Measurements from ENCODE around the gene CD37.

DNA sequence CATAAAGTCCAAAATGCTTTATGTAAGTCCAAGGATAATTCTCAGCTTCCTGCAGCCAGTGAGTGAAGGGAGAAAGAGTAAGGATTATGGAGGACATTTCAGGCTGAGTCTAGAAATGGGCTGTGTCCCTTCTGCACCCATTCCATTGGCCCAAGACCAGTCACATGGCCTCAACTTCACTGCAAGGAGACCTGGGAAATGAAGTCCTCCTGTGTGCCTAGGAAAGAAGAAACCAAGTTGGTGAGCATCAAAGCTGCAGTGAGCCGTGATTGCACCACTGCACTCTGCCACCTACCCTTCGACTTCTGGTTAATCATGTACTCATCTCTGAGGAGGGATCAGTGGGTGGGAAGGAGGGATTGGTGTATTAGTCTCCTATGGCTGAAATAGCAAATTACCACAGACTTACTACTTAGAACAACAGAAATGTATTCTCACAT lies 3.6 kb upstream of the CD37 start:
- TF ChIP-seq CTCF (IDR thresholded peaks at IDR 0.05) (no peak), RCOR1 (IDR thresholded peaks at IDR 0.05; ENCODE audit: low read length) (no peak), EZH2phosphoT487 (IDR thresholded peaks at IDR 0.05; ENCODE audit: borderline replicate concordance, low read depth) (no peak), JUND (IDR thresholded peaks at IDR 0.05) (no peak), PBX3 (IDR thresholded peaks at IDR 0.05) (no peak), NRF1 (IDR thresholded peaks at IDR 0.05; ENCODE audit: low read depth, low read length) (no peak), POLR2AphosphoS5 (IDR thresholded peaks at IDR 0.05; ENCODE audit: low read depth, low read length) (no peak), MAX (IDR thresholded peaks at IDR 0.05; ENCODE audit: low read depth) (no peak), FOXJ3 (CRISPR knock-in tag; IDR thresholded peaks at IDR 0.05) (no peak), YY1 (IDR thresholded peaks at IDR 0.05; ENCODE audit: low read depth) (no peak), SIN3A (IDR thresholded peaks at IDR 0.05; ENCODE audit: borderline replicate concordance, low read depth, low read length) (no peak), FOXM1 (IDR thresholded peaks at IDR 0.05; ENCODE audit: low read depth) (no peak), USF2 (IDR thresholded peaks at IDR 0.05; ENCODE audit: borderline replicate concordance, low read depth, low read length) (peak; percentile 49; the same call in 1 of the 2 replicates), GABPA (IDR thresholded peaks at IDR 0.05; ENCODE audit: low read depth) (no peak)

Data from SK-N-SH (cell line).